LoVo (cell line): Measurements from ENCODE around the gene NKX2-3.

ENCODE experiments used
- DNase-seq: peaks from one replicate; pipeline ENCODE4 v3.0.0-alpha.2; 2016; ENCODE audit warnings: low spot score

The NKX2-3 gene

DNA sequence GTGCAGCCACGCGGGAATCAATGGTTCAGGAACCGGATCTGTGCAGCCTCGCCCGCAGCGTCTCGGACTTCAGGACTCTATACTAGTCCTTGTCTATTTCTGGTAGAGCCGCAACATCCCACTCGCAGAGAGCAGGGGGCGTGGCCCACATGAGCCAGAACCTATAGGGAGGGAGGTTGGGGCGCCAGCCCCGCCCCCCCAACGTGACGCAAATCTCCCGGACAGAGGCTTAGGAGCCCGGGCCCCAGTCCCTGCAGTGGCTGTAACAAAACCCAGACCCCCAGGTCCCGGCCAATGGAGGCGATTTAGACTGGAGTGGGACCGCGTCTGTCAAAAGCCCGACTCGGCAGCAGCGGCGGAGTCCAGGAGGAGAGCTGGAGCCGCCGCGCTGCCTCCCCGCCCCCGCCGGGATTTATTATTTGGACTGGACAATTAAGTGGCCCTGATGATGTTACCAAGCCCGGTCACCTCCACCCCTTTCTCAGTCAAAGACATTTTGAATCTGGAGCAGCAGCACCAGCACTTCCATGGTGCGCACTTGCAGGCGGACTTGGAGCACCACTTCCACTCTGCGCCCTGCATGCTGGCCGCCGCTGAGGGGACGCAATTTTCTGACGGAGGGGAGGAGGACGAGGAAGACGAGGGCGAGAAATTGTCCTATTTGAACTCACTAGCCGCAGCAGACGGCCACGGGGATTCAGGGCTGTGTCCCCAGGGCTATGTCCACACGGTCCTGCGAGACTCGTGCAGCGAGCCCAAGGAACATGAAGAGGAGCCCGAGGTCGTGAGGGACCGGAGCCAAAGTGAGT, at the start of gene NKX2-3:
Gene NKX2-3, plus strand, starts transcription at position 256 of the 809 bp plus-strand sequence. Its CDS starts 190 bp downstream, at position 446.
- no peak for DNase-seq

DNA sequence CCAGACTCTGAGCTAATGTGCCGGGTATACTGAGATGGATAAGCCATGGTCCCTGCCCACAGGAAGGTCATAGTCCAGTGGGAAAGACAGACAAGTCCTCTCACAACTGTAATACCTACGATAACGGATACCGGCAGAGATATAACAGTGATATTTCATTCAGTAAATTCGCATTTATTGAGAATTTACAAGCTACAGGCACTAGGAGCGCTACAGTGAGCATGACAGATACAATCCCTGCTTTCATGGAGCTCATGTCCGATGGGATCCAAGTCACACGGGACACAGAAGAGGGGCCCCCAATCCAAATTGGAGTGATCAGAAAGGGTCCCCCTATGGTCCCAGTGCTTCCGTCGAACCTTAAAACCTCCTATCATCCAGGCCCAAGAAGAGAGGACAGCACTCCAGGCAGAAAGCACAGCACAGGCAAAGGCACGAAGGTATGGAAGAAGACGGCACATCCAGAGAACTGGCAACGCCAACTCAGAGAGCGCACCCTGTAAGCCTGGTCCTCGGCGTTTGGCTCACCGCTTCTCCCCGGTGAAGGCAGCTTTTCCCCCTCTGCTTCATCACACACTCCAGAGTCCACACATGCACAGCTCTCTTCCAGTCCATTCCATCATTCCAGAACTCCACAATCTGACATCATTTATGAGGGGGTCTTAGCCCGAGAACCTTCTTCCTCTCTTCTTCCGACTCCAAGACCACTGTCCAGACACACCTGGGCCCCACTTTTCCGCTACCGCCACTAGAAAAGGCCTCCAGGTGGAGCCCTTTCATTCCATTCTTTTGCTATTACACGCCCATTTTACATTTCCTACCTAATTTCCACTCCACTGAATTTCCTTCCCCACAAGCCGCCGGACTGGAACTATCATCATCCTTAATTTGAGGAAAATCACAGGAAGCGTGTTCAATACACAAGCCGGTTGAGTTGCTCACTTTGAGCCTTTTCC, 47.8 kb upstream of the NKX2-3 start:
- no peak for DNase-seq

DNA sequence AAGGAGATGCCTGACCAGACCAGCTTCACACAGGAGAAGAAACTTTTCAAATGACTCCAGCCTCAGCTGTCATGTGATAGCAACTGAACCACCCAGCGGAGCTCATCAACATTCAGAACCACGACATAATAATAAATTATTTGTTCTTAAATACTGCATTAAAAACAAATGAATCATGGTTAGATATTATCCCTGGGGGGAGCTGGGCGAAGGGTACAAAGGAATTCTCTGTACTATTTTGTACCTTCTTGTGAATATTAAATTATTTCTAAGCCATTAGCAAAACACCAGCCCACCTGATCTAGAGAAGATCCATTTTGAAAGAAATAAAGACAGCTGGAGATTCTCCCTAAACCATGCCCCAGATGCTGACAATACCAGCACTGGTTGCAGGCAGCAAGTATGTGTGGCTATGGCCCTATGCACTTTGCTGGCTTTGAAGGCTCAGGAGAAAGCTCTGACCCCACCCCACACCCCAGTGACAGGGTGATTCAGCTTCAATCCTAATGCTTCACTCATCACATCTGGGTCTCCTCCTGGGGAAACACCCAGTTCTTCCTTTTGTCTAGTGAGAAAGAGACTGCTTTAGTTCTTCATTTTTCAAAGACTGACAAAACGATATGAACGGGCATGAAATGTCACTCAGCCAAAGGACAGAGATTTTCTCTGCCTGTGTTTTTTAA, 45.5 kb upstream of the NKX2-3 start:
- no peak for DNase-seq

DNA sequence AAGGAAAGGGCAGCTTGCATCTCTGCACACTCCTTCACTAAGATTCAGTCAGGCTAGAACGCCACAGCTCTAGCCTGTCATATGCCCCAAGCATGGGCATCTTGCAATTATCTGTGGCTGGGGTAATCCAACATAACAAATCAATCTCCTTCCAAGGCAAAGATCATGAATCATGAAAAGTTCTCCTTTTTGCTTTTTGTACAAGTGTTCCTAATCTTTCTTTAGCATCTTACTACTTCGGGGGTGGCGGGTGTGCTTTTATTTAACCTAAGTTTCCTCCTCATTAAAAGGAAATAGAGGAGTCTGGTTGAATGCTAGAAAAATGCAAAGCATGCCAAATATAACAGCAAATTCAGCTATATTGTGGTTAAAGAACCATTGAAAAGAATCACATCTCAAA, 43.5 kb upstream of the NKX2-3 start:
- DNase-seq, result no peak

DNA sequence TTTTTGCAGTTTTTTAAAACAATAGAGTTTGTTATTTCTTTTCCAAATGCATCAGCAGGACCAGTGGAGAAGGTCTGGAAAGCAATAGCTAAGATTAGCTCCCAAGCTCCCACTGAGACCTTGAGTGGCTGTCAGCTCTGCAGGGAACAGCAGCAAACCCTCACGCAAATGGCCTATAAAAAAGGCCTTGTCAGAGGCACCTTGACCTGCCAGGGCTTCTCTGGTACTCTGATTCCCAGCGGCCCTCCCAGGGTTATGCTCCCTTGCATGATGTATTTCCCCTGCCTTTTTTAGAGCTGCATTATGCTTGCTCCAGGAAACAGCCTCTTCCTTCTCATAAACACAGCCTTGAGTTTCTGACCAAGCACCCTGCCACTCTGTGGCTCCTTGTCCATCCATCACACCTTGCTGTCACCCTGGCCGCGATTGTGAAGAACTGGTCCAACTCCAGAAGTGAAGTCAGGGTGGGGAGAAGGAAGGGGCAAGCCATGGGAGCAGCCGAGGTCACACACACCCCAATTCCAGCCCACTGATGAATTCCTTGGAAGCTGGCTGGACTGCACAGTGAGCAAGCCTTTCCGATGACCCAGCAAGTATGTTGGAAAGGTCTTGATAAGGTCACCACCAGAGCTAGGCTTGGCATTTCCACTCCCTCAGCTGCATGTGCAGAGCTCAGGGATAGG, 35.3 kb upstream of the NKX2-3 start:
- no peak for DNase-seq

DNA sequence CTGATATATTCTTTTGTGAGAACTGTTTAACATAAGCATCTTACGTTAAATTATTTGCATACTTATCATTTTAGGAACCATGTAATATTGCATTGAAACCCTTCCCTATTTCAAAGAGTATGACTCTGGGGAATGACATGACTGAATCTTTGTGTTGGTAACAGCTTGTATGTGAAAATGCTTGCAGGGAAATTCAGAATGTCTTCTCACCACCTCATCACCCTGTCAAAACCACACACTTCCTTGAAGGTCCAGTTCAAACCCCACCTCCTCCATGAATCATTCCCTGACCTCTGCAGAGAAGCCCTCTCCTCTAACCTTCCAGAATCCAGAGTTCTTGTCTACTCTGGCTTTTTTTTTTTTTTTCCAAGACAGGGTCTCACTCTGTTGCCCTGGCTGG, 26.3 kb upstream of the NKX2-3 start:
- DNase-seq, result no peak

DNA sequence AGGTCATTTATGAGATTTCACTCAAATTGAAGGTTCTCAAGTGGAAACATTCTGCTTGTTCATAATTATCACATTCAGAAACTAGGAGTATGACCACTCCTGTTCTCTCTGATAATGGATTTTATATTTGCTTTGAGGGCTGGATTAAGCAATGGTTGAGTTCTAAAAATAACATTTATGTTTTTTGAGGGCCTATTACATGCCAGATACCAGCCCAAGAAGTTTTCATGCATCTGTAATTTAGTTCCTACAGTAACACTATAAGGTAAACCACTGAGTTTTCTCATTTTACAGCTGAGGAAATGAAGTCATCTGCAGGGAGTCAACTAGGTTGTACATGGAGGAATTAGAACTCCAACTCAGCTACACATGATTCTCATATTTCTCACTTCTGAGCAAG, 25.5 kb upstream of the NKX2-3 start:
- no peak for DNase-seq

DNA sequence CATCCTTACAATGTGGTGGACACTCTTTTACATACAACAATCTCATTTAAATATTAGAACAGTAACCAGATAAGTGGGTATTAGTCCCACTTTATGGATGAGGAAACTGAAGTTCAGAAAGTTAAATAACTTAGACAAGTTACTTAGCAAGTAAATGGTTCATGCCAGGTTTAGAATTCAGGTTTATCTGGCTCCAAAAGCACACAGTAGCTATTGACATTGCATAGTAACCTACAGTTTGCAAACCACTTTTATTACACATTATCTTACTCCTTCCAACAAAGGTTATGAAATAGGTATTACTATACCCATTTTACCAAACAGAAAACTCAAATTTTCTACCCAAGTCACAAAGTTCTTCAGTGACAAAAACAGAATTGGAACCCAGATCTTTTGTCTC, 19.7 kb upstream of the NKX2-3 start:
- DNase-seq, result no peak

DNA sequence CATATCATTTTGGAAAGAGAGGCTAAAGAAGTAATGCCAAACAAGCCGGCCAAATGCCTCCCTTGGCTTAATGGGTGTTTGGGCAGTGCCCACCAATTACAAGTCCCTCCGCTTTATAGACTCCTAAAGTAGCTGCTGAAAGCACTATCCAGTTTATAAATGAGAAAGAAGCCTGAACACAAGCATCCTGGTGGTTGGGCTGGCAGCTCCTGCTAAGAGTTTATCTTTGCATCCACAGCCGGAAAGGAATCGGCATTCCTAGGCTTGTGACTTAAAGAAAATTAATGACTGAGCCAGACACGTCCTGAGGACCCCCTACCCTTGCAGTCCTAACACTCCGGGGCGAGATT, 13.1 kb upstream of the NKX2-3 start:
- DNase-seq, result no peak

DNA sequence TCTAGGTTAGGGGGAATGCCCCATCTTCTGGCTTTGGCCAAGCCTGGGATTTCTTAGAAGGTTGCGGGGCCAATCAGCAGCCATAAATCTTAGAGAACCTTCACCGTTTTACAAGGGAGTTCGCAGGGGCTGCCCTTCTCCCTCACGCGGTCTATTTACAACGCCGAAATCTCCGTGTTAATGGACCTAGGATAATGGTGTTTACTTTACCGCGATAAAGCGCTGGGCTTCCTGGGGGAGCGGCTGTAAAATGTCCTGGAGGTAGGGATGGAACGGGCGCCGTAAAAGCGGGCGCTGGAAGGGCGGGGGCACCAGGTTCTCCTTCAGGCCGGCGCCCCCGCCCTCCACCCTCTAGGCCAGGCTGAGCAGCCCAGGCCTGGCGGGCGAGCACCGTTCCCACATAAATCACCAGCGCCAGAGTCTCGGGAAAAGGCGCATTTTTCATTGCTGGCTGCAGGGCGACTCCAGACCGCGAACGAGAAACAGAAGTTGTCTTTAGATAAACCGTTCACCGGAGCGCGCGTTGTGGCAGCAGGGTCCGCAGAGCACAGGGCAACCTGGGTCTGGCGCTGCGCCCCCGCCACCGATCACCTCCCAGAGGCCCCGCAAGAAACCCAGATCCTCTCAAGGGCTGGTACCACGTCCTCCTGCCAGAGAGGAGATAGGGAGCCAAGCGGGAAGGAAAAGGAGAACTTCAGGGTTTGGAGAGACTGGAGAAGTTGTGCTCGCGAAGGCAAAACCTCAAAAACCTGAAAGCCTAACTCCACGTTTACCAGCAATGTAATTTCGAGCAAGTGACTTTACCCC, 12.5 kb upstream of the NKX2-3 start:
- no peak for DNase-seq

DNA sequence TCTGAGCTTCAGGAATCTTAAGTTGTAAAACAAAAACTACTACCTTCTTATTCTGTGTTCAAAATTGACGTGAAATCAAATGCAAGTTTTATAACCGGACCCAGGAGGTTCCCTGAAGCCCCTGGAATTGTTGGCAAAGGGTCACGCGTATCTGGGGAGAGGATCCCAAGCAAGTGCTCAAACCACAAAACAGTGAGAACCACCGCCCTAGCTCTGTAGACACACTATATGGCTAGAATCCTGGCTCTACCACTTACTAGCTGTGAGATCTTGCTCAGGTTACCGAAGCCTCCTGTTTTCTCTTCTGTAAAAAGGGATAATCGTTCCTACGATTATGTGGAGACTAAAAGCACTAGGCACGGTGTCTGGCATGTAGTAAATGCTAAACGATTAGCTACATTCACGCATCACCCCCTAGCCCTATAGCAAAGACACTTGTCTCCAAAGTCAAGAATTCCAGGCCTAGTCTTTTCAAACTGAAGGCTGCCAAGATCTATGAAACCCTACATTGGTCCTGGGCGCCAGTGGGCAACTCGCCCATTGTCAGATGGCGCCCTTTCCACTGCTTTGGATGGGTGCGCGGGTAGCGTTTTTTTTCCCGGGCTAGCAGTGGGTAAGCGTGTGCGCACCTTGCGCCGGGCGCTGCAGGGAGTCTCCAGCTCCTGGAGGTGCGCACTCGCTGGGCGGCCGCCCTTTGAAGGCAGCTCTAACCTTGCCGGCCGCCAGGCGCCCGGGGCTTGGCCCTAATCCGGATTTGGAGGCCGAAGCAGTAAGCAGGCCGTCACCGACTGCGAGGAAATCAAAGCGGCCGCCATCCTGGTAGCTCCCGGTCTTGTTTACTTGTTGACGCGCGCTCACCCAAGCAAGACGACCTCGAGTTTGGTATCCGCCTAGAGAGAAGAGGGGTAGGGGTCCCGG, 11.6 kb upstream of the NKX2-3 start:
- DNase-seq, result no peak

DNA sequence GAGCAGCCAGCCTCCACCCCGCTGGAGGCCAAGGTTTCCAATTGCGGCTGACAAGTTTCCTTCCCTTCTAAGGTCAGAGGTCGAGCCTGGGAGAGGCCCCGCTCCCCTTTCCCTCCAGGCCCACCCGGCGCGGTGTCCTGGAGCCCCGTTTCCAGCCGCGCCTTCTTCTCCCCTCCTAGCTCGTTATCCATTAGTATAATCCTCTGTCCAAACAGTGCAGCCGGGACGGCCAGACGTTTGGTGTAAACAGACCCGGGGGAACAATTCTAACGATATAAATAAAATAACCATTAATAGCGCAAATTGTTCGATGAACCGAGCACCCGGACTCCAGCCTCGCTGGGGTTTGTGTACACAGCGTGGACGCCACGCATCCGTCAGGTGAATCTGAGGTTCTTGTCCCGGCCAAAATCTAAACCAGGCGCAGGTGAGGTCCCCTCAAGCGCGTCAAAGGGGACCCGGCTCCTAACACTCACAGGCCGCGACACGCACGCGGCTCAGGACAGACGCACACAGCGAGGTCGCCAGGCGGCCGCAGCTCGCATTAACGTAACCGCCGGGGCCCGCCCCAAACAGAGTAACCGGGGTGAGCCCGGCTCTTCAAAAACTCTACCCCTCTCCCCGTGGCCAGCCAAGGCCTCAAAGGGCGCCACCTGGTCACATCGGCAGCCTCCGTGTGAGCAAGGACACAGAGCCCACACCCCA, 10.8 kb upstream of the NKX2-3 start:
- DNase-seq, result no peak

DNA sequence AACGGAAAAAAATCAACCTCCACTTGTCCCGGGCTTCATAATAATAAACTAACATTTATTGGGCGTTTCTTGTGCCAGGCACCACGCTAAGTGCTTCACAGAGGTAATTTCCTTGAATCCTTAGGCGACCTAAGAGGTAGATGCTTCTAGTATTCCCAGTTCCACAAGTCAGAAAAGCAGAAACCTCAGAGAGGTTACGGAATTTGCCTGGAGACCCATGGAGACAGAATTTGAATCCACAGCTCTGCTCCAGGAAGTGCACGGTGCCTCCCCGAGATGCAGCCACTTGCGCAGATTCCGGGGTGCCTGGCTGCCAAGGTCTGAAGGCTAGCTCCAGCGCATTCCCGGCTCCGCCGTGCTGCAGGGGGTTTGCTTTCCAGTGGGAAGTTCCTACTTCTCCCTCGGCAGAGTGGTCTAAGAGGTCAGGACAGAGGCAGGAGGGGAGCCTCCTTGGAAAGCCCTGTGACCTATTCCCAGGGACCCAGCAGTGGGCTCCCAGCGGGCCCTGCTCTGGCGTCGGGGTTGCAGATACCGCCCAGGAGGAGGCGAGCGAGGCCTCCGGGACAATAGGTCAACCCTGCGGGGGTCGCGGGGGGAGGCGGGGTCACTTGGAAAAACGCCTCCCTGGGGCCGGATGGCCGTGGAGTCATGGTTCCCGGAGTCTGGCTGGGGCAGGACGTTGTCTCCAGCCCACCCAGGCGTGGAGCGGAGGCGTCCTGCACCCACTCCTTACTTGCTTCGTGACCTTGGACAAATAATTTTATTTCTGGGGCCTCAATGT, 10.1 kb upstream of the NKX2-3 start:
- no peak for DNase-seq

DNA sequence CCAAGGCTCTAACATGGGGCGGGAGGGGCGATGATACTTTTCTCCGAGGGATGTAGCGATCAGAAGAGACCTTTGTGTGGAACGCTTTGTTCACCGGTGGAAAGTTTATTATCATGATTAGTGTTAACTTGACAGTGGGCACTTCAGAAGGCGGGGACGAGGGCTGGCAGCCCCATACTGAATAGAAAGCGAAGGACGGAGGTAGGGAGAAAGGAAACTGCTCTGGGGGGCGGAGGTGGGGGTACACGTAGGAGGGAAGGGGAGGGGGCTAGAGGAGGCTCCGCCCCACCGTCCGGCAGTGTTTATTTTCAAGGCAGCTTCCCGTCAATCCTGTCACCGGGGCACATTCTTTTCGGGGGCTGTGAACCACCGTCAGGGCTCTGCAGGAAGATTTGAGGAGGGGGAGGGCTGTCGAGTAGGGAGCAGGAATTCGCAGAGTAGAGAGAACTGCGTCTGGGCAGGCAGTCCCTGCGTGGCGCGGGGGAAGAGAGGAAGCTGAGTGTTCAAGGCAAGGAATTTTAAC, 9.4 kb upstream of the NKX2-3 start:
- no peak for DNase-seq

DNA sequence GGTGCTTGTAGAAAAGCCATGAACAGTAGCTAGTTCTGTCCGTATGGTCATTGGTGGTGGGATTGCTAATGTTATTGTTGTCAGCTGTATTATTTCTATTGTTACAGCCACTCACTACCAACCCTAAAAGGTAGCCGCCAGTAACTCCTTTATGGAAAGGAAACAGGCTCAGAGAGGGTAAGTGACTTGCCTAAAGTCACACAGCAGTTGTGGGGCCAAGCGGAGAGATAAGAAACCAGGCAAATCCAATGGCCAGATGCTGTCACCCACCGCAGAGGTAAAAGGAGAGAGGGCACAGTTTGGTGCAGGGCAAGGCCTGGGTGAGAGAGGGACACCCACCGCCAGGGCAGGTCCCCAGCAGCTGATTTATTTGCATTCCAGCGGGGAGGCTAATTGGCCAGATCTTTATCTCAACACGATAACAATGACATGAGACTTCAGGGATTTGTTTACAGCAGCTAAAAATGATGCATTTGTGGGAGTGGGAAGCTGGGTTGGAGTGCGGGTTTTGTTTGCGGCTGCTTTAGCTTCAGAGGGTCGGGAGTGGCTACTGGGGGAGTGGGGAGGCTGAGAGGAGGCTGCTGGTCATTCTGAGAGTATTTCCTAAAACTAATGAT, 8.6 kb upstream of the NKX2-3 start:
- no peak for DNase-seq

DNA sequence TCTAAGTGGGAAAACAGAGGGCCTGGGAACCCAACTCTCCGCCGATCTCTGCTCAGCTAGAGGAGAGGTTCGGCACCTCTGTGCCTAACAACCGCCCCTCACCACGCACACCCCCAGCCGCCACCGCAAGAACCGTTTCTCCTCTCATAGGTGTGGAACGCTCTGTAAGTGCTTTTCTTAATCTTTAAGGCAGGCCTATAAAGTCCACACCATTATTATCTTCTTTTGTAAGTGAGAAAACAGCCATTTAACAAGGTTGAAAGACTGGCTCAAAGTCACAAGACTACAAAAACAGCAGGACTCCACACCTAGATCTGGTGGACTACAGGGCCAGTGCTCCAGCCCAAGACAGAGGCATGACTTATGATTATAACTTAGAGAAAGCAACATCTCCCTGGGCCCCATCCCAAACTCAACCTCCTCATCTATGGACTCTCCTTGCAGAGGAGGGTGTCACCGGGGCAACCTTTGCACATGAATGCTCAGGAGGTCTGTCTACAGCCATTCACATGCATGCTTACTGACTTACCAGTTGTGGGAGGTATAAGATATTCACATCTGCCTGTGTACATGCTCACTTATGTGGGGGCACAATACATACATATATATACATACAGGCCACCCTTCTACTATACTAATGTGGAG, 7.9 kb upstream of the NKX2-3 start:
- no peak for DNase-seq

DNA sequence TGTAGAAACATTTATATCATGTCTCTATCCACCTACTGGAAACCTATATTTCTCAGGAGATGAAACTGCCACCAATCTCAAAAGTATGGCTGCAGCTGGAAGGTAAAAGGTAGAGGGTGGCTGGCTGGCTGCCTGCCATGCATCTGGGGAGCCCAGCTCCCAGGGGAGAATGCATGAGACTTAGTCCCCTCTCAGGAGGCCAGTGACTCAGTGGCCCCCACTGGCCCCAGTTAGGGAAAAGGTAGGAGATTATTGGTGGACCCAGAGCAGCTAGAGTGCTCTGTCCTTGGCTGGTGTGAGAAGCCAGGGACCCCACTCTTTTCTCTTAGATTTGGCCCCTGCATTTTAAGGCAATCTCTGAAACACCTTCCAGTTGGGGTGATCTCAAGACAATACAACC, 6.8 kb upstream of the NKX2-3 start:
- DNase-seq, result no peak
